Thoracic aorta (tissue), 2 donors: ENCODE results near the gene CARD18. TPM values are rescaled to one million over a fixed set of nuclear protein-coding genes. Genes with fewer than 3 reads are reported as not detected.

ENCODE experiments used
- ATAC-seq: fragments of 150-250 bp; one replicate; pipeline ENCODE4 v1.8.0; 2017; ENCODE audit warnings: low read depth; ENCODE audit not compliant: insufficient number of reproducible peaks, low FRiP score
- DNase-seq: peaks from one replicate; pipeline ENCODE4 v3.0.0-alpha.2; 2020; ENCODE audit warnings: low spot score
- H3K27ac ChIP-seq, 2 donors: fragments of 200-600 bp; sonication (generic); 1 replicate in 1 of 2; 2 replicates in 1 of 2; pipeline ENCODE4 v1.5.1; 2016; ENCODE audit warnings: mild to moderate bottlenecking in 2 of 2, moderate library complexity in 2 of 2
- H3K27me3 ChIP-seq: fragments of 200-600 bp; sonication (generic); replicated peaks from 2 replicates; pipeline ENCODE4 v1.6.0; 2016; ENCODE audit warnings: mild to moderate bottlenecking; ENCODE audit not compliant: insufficient read depth
- H3K36me3 ChIP-seq: fragments of 200-600 bp; sonication (generic); one replicate; pipeline ENCODE4 v1.5.1; 2016
- H3K4me1 ChIP-seq, 2 donors: fragments of 200-600 bp; sonication (generic); 1 replicate in 1 of 2; 2 replicates in 1 of 2; pipeline versions ENCODE4 v1.5.1 to v1.6.0; 2016; ENCODE audit warnings: low read depth in 2 of 2, mild to moderate bottlenecking in 1 of 2; ENCODE audit not compliant: control insufficient read depth in 1 of 2
- H3K4me3 ChIP-seq: fragments of 200-600 bp; sonication (generic); 2 replicates; pipeline ENCODE4 v1.5.1; 2016; ENCODE audit warnings: mild to moderate bottlenecking
- H3K9me3 ChIP-seq: fragments of 200-600 bp; sonication (generic); 2 replicates; pipeline ENCODE4 v1.5.1; 2016
- total RNA-seq, 2 donors: library from RNA; depleted of rRNA; stranded (reverse); fragments of >200 nt; gene quantifications; one replicate each; pipeline versions ENCODE4 v1.1.0 to v1.2.3, GENCODE V29; 2016
- TF ChIP-seq, protein P1 (sequence below): fragments of 200-600 bp; sonication (generic); IDR thresholded peaks from one replicate; pipeline ENCODE4 v1.5.1; 2019; ENCODE audit warnings: antibody characterized with exemption

The CARD18 gene
- total RNA-seq, 2 donors from 2014 or later = not detected

DNA sequence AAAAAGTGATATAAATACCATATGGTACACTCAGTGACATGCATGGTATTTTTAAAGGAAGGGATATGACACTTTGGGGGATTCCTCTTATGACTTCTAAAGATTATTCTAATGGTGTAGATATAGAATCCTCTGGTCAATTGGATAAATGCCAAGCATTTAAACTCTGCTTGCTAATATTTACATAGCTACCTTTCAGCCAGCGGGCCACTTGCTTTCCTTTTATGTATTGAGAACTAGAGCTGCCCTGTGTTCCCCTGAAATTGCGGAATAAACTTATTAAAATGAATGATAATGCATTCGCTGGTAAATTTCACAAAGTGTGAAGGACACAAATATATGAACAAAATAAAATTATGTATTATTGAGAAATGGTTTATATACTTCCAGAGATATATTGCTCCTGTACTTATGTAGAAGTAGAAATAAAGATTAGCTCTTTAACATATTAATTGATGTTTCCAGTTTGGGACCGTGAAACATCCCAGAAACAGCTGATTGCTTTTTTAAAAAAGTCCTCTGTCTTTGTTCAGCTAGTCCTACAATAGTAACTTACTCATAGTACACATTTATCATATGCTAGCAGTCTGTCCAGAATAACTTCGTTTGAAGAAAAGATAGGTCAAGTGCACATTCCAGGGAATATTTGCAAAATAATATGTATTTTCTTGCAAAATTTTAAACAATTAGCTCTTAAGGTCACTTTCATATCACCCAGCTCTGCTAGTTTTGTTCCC, 40.1 kb upstream of the CARD18 start:
- Histone ChIP-seq H3K27me3 (no peaks in the 10 kb centered on the region), H3K4me3 (no peak overlapping the region), H3K9me3 (no peaks in the 10 kb centered on the region), H3K36me3 (no peaks in the 10 kb centered on the region), H3K4me1 (no peaks in the 10 kb centered on the region), H3K27ac (no peak overlapping the region)
- TF ChIP-seq, protein P1, sequence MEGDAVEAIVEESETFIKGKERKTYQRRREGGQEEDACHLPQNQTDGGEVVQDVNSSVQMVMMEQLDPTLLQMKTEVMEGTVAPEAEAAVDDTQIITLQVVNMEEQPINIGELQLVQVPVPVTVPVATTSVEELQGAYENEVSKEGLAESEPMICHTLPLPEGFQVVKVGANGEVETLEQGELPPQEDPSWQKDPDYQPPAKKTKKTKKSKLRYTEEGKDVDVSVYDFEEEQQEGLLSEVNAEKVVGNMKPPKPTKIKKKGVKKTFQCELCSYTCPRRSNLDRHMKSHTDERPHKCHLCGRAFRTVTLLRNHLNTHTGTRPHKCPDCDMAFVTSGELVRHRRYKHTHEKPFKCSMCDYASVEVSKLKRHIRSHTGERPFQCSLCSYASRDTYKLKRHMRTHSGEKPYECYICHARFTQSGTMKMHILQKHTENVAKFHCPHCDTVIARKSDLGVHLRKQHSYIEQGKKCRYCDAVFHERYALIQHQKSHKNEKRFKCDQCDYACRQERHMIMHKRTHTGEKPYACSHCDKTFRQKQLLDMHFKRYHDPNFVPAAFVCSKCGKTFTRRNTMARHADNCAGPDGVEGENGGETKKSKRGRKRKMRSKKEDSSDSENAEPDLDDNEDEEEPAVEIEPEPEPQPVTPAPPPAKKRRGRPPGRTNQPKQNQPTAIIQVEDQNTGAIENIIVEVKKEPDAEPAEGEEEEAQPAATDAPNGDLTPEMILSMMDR = no peak
- DNase-seq = no peak
- no peak for ATAC-seq

DNA sequence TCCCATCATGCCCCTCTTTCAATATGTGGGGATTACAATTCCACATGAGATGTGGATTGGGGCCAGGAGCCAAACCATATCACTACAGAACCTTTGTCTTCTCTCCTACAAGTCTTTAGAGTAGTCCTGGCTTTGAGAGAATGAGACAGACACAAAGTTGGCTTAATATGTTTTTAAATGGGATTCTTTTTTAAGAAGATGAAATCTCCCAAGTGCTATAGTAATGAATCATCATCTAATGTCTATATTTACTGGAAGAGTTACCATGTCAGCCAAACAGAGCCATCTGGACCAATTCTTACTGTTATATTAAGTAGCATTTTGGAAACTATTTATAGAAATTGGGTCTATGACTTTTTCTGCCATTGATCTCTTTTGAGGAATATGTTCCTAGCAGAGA, 38.1 kb upstream of the CARD18 start:
- TF ChIP-seq, protein P1 = no peak
- Histone ChIP-seq H3K27me3 (no peaks in the 10 kb centered on the region), H3K4me3 (no peak overlapping the region), H3K4me1 (no peaks in the 10 kb centered on the region), H3K36me3 (no peaks in the 10 kb centered on the region), H3K27ac (no peak overlapping the region), H3K9me3 (no peaks in the 10 kb centered on the region)
- DNase-seq (no peak), ATAC-seq (no peak)

DNA sequence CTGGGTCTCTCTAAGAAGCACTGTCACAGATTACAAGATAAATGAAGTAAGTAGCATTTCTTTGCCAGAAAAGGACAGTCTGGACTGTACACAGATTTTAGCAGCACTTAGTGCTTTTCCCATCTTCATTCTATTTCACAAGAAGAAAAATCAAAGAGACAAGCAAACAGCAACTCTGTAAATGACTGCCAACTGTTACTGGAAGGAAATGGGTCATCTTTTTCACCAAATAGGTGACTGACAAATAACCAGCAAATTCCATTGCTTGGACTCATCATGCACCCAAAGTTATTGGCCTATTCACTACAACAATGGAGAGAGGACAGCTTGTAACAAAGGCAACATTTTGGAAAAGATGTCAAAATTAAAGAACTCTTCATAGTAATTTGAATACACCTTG, 28.9 kb upstream of the CARD18 start:
- TF ChIP-seq, protein P1 = no peak
- no peaks in the 10 kb centered on the region for H3K36me3 ChIP-seq
- H3K9me3 ChIP-seq = no peaks in the 10 kb centered on the region
- H3K4me1 ChIP-seq = no peaks in the 10 kb centered on the region
- no peaks in the 10 kb centered on the region for H3K27me3 ChIP-seq
- H3K27ac ChIP-seq = no peak overlapping the region
- ATAC-seq (no peak), DNase-seq (no peak)
- H3K4me3 ChIP-seq = no peak overlapping the region

DNA sequence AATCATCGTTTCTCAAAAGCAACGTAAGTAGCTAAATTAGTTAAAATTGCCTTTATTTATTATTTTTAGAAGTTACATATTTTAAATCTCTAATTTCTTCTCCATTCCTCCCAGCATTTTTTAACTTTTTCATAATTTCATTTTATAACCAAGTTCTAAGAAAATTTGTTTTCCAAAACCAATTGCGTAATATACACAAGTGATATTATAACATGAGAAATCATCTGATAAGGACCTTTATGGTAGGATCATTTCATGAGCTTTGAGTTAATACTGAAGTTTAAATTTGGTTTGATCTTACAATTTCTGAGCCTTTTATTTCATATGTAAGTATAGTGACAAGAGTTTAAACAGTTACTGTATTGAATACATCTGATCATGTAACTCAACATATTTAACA, 27.7 kb upstream of the CARD18 start:
- Histone ChIP-seq H3K4me3 (no peak overlapping the region), H3K9me3 (no peaks in the 10 kb centered on the region), H3K27me3 (no peaks in the 10 kb centered on the region), H3K36me3 (no peaks in the 10 kb centered on the region), H3K27ac (no peak overlapping the region), H3K4me1 (no peaks in the 10 kb centered on the region)
- DNase-seq = no peak
- no peak for ATAC-seq
- TF ChIP-seq, protein P1 = no peak

DNA sequence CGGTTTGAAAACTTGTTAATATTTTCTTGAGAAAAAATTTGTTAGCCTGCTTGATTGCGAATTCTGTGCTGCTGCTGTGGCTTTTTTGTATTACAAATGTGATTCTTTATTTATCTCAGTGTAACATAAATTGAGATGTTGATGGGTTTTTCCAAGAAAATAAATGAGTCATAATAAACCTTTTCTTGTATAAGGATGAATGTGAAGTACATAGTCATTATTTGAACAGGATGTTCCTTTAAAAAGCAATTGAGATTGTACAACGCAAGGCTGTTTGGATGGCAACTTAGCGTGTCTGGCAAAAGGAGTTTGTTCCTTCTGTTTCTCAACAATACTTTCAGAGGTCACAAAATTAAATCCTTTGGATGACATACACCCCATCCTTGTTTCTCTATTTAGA, 24.6 kb upstream of the CARD18 start:
- Histone ChIP-seq H3K36me3 (no peaks in the 10 kb centered on the region), H3K4me1 (no peaks in the 10 kb centered on the region), H3K4me3 (no peak overlapping the region), H3K27ac (no peak overlapping the region), H3K27me3 (no peaks in the 10 kb centered on the region), H3K9me3 (no peaks in the 10 kb centered on the region)
- DNase-seq (no peak), ATAC-seq (no peak)
- TF ChIP-seq, protein P1 = no peak
